ENCODE results near the gene SASH1.

- TF ChIP-seq ZNF274 (IDR thresholded peaks at IDR 0.05; ENCODE audit: low read depth, low read length) (no peak), CTCF (IDR thresholded peaks at IDR 0.05 in 2 of 3, conservative IDR thresholded peaks at IDR 0.05 in 1 of 3; ENCODE audit: borderline replicate concordance in 1 of 3, insufficient read depth in 1 of 3, low read depth in 2 of 3, low read length in 2 of 3) (no peak), POLR2A (IDR thresholded peaks at IDR 0.05; ENCODE audit: borderline replicate concordance, extremely low read depth, insufficient read depth, insufficient read length) (no peak), YY1 (IDR thresholded peaks at IDR 0.05; ENCODE audit: extremely low read depth, insufficient replicate concordance, low read depth, low read length) (no peak), REST (IDR thresholded peaks at IDR 0.05; ENCODE audit: low read depth) (no peak), MAX (IDR thresholded peaks at IDR 0.05) (no peak), ATF3 (IDR thresholded peaks at IDR 0.05) (no peak), POLR2AphosphoS5 (IDR thresholded peaks at IDR 0.05; ENCODE audit: low read depth, low read length) (no peak), CBX3 (IDR thresholded peaks at IDR 0.05; ENCODE audit: low read depth) (no peak)
Observed at GRCh38 chr6:148516217-148516616, 173.6 kb downstream of the SASH1 start.
